Measurements from ENCODE around the gene SCFD2. TPM values are rescaled to one million over a fixed set of nuclear protein-coding genes. Genes with fewer than 3 reads are reported as not detected.

The SCFD2 gene
- total and polyA plus RNA-seq, 10 of the 15 experiments (the other 5 are each of a cell fraction or from before 2014, with no cell fraction given) = 4.8 to 37.6 (median 24.9) TPM

DNA sequence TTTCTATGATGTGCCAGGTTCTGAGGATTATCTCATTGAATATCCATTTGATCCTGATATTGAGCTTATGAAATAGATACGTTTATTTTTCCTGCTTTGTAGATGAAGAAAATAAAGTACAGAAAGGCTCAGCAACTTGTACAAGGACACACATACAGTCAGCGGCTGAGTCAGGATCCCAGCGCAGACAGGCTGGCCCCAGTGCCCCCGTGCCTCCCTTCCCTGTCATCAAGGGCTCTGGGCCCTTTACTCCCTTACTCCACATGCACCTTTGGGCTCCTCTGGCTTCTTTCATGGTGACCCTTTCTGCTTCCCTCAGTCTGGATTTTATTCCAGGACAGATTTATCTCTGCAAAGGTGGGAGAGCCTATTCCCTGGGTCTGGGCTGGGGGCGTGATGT, 490.9 kb downstream of the SCFD2 start:
- Histone ChIP-seq H3K79me2 (ENCODE audit: control insufficient read depth, insufficient read depth, low read length) (no peaks in the 10 kb centered on the region), H3K27ac (ENCODE audit: control insufficient read depth, insufficient read depth) (no peak overlapping the region), H3K4me1 (ENCODE audit: control insufficient read depth, insufficient read depth, low read length) (no peaks in the 10 kb centered on the region), H3K9me3 (replicated peaks; ENCODE audit: control insufficient read depth, insufficient read depth, low read length) (no peaks in the 10 kb centered on the region), H2AFZ (ENCODE audit: control insufficient read depth, low read depth, low read length) (no peak overlapping the region), H3K27me3 (replicated peaks in 1 of 2; ENCODE audit: control insufficient read depth in 2 of 2, insufficient read depth in 2 of 2, low read length in 1 of 2) (no peaks in the 10 kb centered on the region), H3K4me3 (no peak overlapping the region), H3K4me2 (ENCODE audit: control insufficient read depth, insufficient read depth) (no peak overlapping the region), H3K9ac (ENCODE audit: control insufficient read depth, insufficient read depth, low read length) (no peak overlapping the region), H4K20me1 (ENCODE audit: control insufficient read depth, insufficient read depth) (no peaks in the 10 kb centered on the region), H3K36me3 (ENCODE audit: control insufficient read depth in 2 of 2, insufficient read depth in 2 of 2, low read length in 1 of 2) (no peaks in the 10 kb centered on the region)
- 95% methylated on average over 5 of the region's 5 CpGs for WGBS (ENCODE audit: insufficient coverage, insufficient replicate concordance, low lambda C conversion rate, missing lambda C conversion rate)
- no TSS peak for BruUV-seq (replicated peaks)
- TF ChIP-seq RCOR1 (conservative IDR thresholded peaks at IDR 0.05; ENCODE audit: low read depth, low read length) (no peak), ESRRA (IDR thresholded peaks at IDR 0.05; ENCODE audit: low read length) (no peak), MXI1 (IDR thresholded peaks at IDR 0.05; ENCODE audit: low read depth, low read length) (no peak), JUNB (IDR thresholded peaks at IDR 0.05) (no peak), RB1 (IDR thresholded peaks at IDR 0.05; ENCODE audit: borderline replicate concordance) (no peak), WRNIP1 (IDR thresholded peaks at IDR 0.05; ENCODE audit: borderline replicate concordance, low read depth, low read length) (no peak)
- TF ChIP-seq, protein P1, sequence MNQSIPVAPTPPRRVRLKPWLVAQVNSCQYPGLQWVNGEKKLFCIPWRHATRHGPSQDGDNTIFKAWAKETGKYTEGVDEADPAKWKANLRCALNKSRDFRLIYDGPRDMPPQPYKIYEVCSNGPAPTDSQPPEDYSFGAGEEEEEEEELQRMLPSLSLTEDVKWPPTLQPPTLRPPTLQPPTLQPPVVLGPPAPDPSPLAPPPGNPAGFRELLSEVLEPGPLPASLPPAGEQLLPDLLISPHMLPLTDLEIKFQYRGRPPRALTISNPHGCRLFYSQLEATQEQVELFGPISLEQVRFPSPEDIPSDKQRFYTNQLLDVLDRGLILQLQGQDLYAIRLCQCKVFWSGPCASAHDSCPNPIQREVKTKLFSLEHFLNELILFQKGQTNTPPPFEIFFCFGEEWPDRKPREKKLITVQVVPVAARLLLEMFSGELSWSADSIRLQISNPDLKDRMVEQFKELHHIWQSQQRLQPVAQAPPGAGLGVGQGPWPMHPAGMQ (IDR thresholded peaks at IDR 0.05; ENCODE audit: borderline replicate concordance) = no peak
- SMC1A ChIA-PET (ENCODE audit: uncharacterized antibody, unreplicated experiment) = no interaction called here
- ATAC-seq (no peak), FAIRE-seq (no peak), DNase-seq (ENCODE audit: low read depth, low spot score) (no peak)
- intact Hi-C loops (cut with micrococcal nuclease; ENCODE audit: unreplicated experiment) (no loop called here), in situ Hi-C loops (cut with MboI) (no loop called here)
- POLR2A ChIA-PET = no interaction called here
- RAD21 ChIA-PET (ENCODE audit: unreplicated experiment) = no interaction called here
- CTCF ChIA-PET = no interaction called here

DNA sequence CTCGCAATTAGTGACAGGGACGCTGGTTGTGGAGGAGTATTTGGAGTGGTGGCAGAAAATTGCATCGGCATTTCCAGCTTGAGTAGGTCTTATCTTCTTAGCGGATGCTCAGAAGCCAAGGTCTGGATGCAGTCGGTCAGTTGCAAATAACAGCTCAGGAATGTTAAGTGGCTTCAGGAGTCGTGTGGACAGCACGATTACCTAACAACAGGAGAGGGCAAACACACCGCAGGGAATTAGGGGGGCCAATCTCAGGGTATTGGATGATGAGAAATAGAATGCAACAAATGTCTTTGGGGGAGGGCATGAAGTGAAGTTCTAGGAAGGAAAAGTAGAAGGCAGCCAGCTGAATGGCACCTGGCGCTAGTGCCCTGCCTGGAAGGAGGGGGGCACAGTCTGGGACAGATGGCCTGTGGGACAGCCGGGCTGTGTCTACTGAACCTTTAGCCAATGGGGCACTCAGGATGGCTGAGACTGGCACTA, 492.0 kb downstream of the SCFD2 start:
- Histone ChIP-seq H3K27ac (ENCODE audit: control insufficient read depth, insufficient read depth) (no peak overlapping the region), H3K4me1 (ENCODE audit: control insufficient read depth, insufficient read depth, low read length) (no peaks in the 10 kb centered on the region), H3K27me3 (replicated peaks in 1 of 2; ENCODE audit: control insufficient read depth in 2 of 2, insufficient read depth in 2 of 2, low read length in 1 of 2) (no peaks in the 10 kb centered on the region), H3K4me3 (no peak overlapping the region), H3K9me3 (replicated peaks; ENCODE audit: control insufficient read depth, insufficient read depth, low read length) (no peaks in the 10 kb centered on the region), H4K20me1 (ENCODE audit: control insufficient read depth, insufficient read depth) (no peaks in the 10 kb centered on the region), H3K4me2 (ENCODE audit: control insufficient read depth, insufficient read depth) (no peak overlapping the region), H3K36me3 (ENCODE audit: control insufficient read depth in 2 of 2, insufficient read depth in 2 of 2, low read length in 1 of 2) (no peaks in the 10 kb centered on the region), H2AFZ (ENCODE audit: control insufficient read depth, low read depth, low read length) (no peak overlapping the region), H3K79me2 (ENCODE audit: control insufficient read depth, insufficient read depth, low read length) (no peaks in the 10 kb centered on the region), H3K9ac (ENCODE audit: control insufficient read depth, insufficient read depth, low read length) (no peak overlapping the region)
- ATAC-seq (no peak), FAIRE-seq (no peak), DNase-seq (ENCODE audit: low read depth, low spot score) (no peak)
- ChIA-PET CTCF (interaction anchor here (0.8 kb wide), 1 partner anchor 11 kb away, joined by 3 read pairs; no protein-coding TSS in a partner anchor), SMC1A (ENCODE audit: uncharacterized antibody, unreplicated experiment) (no interaction called here), RAD21 (ENCODE audit: unreplicated experiment) (no interaction called here), POLR2A (no interaction called here)
- in situ Hi-C loops (cut with MboI) = no loop called here
- no TSS peak for BruUV-seq (replicated peaks)
- WGBS (ENCODE audit: insufficient coverage, insufficient replicate concordance, low lambda C conversion rate, missing lambda C conversion rate) = 95% methylated on average over 10 of the region's 10 CpGs
- intact Hi-C loops (cut with micrococcal nuclease; ENCODE audit: unreplicated experiment) = no loop called here
- no peak for TF ChIP-seq MEF2A (IDR thresholded peaks at IDR 0.05; ENCODE audit: insufficient read depth, low read depth, low read length)
- TF ChIP-seq DPF2 (IDR thresholded peaks at IDR 0.05) = no peak
- no peak for TF ChIP-seq MEF2B (IDR thresholded peaks at IDR 0.05; ENCODE audit: partially characterized antibody, poor library complexity, severe bottlenecking)
- TF ChIP-seq, protein P2, sequence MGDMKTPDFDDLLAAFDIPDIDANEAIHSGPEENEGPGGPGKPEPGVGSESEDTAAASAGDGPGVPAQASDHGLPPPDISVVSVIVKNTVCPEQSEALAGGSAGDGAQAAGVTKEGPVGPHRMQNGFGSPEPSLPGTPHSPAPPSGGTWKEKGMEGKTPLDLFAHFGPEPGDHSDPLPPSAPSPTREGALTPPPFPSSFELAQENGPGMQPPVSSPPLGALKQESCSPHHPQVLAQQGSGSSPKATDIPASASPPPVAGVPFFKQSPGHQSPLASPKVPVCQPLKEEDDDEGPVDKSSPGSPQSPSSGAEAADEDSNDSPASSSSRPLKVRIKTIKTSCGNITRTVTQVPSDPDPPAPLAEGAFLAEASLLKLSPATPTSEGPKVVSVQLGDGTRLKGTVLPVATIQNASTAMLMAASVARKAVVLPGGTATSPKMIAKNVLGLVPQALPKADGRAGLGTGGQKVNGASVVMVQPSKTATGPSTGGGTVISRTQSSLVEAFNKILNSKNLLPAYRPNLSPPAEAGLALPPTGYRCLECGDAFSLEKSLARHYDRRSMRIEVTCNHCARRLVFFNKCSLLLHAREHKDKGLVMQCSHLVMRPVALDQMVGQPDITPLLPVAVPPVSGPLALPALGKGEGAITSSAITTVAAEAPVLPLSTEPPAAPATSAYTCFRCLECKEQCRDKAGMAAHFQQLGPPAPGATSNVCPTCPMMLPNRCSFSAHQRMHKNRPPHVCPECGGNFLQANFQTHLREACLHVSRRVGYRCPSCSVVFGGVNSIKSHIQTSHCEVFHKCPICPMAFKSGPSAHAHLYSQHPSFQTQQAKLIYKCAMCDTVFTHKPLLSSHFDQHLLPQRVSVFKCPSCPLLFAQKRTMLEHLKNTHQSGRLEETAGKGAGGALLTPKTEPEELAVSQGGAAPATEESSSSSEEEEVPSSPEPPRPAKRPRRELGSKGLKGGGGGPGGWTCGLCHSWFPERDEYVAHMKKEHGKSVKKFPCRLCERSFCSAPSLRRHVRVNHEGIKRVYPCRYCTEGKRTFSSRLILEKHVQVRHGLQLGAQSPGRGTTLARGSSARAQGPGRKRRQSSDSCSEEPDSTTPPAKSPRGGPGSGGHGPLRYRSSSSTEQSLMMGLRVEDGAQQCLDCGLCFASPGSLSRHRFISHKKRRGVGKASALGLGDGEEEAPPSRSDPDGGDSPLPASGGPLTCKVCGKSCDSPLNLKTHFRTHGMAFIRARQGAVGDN (IDR thresholded peaks at IDR 0.05) = no peak
- no peak for TF ChIP-seq ZSCAN29 (IDR thresholded peaks at IDR 0.05)
- TF ChIP-seq POLR2AphosphoS5 (IDR thresholded peaks at IDR 0.05; ENCODE audit: low read length) = no peak
- no peak for TF ChIP-seq BHLHE40 (IDR thresholded peaks at IDR 0.05; ENCODE audit: borderline replicate concordance in 1 of 2, low read depth in 2 of 2, low read length in 1 of 2)
- no peak for TF ChIP-seq GABPA (IDR thresholded peaks at IDR 0.05; ENCODE audit: low read depth)
